Stimulated activated CD8-positive, alpha-beta memory T cell treated with anti-CD3 and anti-CD28 coated beads, Interleukin-4, amount 100 ng/mL, for 24 hours (primary cell): Measurements from ENCODE around the gene KCND3.
"Not testable (repeated sequence)": the region's sequence is repeated elsewhere in the genome, so short reads cannot be mapped to it uniquely, and the experiment has no call there.

ENCODE experiments used
- DNase-seq: peaks from one replicate; pipeline ENCODE4 v3.0.0-alpha.2; 2020; ENCODE audit warnings: low read depth

The KCND3 gene

GRCh38 chr1:111775966-111776365 lies 213.5 kb downstream of the KCND3 start:
- no peak for DNase-seq

GRCh38 chr1:111770916-111771315 lies 218.6 kb downstream of the KCND3 start:
- DNase-seq: no peak

DNA sequence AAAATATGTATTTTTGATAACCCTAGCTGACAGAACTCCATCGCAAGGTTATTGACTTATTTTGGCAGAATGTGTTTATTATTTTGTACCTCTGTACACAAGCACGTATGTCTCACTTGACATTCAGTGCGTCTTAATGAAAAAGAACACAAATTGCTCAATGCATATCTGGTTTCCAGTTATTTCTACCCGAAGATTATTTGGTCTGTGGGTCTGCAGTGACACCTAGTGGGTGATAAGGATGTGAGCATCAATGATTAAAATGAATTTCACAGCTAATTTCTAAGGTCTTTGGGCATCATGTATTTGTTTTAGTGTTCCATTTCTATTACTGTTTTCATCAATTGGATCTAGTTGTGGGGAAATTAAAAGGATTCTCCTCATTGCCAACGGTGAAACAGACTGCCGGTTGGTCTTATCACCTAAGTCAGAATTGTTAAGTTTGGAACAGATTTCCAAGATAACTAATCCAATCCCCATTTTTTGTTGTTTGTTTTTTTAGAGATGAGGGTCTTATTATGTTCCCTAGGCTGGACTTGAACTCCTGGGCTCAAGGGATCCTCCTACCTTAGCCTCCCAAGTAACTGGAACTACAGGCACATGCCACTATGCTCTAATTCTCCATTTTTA lies 219.8 kb downstream of the KCND3 start:
- peak; percentile 11 for DNase-seq

DNA sequence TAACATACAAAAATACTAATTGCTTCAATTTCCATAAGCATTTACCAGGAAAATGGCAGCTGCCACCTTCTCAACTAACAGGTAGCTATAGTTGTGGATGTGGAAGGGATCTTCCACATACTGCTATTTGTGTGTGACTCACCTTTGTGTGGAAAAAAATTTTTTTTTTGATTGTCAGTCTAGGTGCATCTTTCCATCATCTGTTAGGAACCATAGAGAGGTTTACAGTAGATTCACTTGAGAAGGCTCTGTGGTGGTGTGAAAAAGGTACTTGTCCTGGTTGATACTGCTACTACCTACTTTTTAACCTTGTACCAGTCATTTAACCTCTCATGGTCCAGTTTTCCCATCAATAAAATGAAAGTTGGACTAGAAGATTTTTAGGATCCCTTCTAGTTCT lies 220.8 kb downstream of the KCND3 start:
- DNase-seq: no peak

- DNase-seq: no peak
Observed at GRCh38 chr1:111768023-111768422, 221.4 kb downstream of the KCND3 start.

DNA sequence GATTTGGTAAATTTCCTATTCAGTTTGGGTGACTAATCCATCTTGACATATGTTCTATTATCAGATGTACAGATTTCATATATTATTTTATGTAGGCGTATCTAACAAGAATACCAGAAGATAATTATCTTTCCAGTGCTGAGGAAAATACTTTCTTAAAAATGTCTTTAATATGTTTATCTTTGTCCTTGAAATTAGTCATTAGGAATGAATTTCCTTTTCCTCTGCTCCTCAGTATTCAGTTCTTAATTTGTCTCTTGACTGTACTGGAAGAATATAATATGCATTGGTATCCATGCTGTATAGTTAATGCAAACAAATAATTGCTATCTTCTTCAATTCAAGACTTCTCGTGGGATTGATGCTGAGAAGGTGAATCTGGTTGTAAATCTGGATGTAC lies 227.1 kb downstream of the KCND3 start:
- no peak for DNase-seq

DNA sequence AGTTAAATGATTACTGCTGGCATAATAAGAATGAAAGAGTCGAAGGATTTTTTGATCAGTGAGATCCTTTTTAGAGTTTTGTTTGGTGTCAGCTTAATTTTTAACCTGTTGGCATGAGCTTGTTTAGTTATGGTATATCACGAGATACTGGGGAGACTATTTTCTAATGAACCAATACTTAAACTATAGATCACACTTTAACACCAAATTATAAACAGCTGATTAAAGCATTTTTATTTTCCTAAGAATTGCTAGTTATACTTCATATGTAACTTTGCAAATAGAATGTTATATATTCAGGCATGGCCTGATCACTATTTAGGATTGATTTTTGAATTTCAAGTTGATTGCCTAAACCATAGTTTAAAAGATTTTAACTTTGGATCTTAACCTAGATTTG lies 227.8 kb downstream of the KCND3 start:
- DNase-seq: no peak

- no peak for DNase-seq
Observed at GRCh38 chr1:111758373-111758772, 231.1 kb downstream of the KCND3 start.

GRCh38 chr1:111756124-111756513 lies 233.3 kb downstream of the KCND3 start:
- DNase-seq: no peak

DNA sequence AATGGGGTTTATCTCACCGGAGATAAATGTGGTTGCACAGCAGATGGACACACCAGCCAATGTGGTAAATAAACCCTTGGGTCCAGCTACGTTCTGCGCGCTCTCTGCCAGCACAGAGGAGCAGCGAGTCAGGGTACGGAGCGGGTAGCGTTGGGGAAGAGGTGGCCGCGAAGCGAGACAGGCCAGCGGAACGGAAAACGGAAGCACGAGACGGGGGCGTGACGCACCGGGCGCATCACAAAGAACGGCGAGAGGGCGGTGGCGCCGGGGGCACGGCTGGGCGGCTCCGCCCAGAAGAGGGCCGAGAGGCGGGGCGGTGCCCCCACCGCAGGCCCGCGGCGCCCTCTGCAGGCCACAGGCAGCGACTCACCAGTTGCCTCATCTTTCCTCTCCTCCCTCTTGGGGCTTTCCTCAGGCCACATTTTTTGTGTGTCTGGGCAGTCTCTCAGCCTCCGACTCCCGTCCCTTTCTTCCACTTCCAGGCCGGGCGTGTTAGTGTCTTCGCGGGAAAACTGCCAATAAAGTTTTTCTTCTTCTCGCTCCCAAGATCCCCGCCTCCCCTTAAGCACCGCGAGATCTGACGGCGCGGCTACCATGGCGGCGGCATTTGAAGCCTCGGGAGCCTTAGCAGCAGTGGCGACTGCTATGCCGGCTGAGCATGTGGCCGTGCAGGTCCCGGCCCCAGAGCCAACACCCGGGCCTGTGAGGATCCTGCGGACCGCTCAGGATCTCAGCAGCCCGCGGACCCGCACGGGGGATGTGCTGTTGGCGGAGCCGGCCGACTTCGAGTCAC lies 233.9 kb downstream of the KCND3 start, which contains the start of gene DDX20:
Gene DDX20 (plus strand): TSS at position 571 of the 793 bp plus-strand sequence. CDS start 24 bp downstream, at position 595.
- peak; percentile 86 for DNase-seq

DNA sequence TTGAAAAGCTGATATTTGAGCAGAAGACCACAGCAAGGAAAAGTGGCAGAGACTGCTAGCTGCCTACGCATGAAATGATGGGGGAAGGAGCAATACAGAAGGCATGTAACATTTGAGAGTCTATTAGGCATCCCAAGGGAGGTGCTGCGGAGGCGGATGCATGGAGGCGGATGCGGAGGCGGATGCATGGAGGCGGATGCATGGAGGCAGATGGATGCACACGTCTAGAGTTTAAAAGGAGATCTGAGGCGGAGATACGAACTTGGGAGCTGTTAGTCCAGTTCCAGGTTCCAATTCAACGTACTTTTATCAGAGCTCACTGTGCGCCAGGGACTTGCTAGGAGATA lies 234.5 kb downstream of the KCND3 start:
- peak; percentile 7 for DNase-seq

GRCh38 chr1:111751906-111752575 lies 237.4 kb downstream of the KCND3 start:
- DNase-seq: no peak

- no peak for DNase-seq
Observed at GRCh38 chr1:111750856-111751255, 238.6 kb downstream of the KCND3 start.

- DNase-seq: no peak
Observed at GRCh38 chr1:111749628-111750027, 239.8 kb downstream of the KCND3 start.

- DNase-seq: no peak
Observed at GRCh38 chr1:111747947-111748346, 241.5 kb downstream of the KCND3 start.

DNA sequence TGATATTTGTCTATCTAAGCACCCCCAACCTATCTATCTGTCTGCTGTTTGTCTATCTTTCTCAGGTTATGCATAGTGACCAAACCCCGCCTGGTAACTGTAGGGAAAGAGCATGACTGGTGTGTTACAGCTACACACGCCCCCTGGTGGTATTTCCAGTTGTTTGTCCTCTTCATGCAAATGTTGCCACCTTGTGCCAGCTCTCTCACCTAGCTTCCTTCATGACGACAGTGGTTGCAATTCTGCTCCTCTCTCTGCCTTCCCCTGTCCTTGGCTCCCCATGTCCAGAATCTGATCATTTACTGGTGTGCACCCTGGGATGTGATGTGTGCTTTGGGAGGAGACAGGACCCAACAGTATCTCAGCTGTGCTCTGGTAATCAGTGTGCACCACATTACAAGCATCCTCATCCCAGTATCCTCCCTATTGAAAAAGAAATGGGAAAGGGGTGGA lies 242.2 kb downstream of the KCND3 start:
- peak; percentile 44 for DNase-seq

DNA sequence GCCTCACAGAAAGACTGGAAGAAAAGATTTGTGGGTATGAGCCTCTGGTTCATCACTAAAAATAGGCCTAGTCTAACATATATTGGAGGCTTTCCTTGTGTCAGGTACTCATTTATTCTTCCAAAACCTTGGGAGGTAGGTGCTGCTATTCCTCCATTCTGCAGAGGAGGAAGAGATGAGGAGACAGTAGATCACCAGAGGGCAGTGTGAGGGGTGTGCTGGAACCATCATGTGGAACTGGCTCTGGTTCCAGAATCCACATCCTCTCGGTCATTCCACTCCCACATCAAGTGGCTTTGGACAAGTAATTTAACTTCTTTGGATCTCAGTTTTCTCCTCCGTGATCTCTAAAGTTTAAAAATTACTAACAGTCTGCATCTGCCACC lies 242.9 kb downstream of the KCND3 start:
- no peak for DNase-seq

DNA sequence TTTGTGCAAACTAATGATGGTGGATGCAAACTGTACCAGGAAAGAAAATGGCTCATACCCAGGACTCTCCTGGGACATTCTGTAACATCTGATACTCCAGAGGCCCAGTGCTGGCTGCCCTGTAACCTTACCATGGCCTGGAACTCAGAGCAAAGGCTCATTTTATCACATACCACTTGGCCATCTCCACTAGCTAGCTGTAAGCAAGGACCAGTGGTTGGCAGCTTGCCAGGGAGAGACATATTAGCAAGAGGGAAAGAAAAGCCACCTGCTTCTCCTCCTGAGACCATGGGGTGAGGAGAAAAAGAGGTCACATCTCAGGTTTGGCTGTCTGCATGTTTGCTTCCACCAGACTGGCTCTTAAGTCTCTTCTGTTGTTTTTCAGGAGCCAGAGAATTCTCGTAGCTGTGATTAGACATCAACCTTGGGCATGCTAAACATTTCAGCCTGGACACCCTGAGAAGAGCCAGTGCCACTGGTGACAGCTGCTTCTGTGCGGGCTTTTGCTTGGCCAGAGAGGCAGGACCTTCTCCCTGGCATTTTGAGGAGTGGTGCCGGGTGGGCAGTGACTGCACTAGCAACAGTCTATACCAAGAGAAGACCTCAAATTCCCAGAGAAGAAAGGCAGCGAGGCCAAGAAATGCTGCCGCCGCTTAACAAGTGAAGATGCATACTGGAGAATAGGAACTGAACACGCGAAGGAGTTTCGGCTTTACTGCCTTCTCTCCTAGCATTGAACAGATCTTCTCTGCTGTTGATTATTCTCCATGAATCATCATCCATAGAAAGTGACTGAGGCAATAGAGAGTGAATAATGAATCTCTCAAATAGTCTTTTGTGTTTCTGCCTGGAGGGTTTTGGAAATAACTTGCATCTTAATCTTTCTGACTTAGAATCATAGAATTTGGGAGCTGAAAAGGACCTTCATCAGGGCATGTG lies 243.5 kb downstream of the KCND3 start:
- no peak for DNase-seq

DNA sequence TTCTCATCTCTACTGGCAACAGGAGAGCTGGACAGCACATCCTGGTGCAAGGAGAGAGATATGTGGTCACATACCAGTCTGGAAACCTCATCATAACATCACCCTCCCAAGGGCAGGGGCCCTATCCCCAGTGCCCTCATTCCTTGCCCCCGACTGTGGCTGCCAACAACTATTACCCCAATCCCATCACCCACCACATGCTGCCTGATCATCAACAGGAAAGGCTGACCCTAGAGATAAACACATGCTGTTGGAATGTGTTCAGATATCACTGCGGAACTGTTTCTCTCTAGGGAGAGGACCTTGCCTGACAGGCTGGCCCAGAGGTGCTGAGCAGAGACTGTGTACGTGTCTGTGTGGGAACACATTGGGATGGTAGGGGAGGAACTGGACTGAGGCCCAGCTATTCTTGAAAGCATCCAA lies 245.8 kb downstream of the KCND3 start:
- no peak for DNase-seq

DNA sequence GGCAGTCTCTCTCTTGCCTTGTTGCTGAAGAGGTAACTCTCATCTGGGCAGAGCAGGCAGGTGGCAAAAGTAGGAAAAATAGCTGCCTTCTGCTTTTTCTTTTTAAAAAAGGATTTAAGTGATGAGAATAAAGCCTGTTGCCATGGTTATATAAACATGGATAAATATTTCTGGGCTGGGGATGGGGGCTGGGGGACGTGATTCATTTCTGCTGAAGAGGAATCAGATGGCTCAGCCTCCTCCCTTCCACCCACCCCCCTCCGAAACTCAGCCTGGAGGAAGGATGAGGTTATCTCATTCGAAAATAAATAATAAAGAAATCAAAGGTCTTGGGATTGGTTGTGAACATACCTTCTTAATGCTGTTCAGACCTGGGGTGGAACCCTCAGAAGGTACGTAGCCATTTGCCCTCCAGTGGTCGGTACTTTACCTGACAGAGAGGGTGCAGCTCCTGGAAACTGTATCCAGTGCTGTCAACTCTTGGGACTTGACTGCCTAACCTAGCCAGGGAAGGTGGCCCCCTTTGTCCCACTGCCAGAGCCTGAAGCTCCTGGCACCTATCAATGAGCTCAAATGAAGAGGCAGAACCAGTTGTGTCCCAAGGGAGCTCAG lies 246.4 kb downstream of the KCND3 start:
- no peak for DNase-seq

GRCh38 chr1:111742292-111742691 lies 247.2 kb downstream of the KCND3 start:
- not testable (repeated sequence) for DNase-seq
